H1 (cell line): ENCODE data around the gene FAM228A. TPM values are rescaled to one million over a fixed set of nuclear protein-coding genes. Genes with fewer than 3 reads are reported as not detected.

Experiments used
- BCL11A ChIP-seq, 2 experiments: IDR thresholded peaks; one replicate each; pipeline ENCODE4 v1.6.1; 2011; ENCODE audit warnings: low read depth in 2 of 2, low read length in 2 of 2, mild to moderate bottlenecking in 2 of 2
- SP1 ChIP-seq: IDR thresholded peaks from 2 replicates; pipeline ENCODE4 v1.6.1; 2011; ENCODE audit warnings: low read depth, low read length
- TAF7 ChIP-seq: optimal IDR thresholded peaks from 2 replicates; pipeline ENCODE3; 2011; ENCODE audit warnings: low read depth, mild to moderate bottlenecking, inconsistent platforms, low read length, moderate library complexity, borderline replicate concordance
- polyA plus RNA-seq, 7 experiments: library from polyadenylated mRNA; depleted of rRNA in 3 of 7; stranded (reverse) in 5 of 7; unstranded in 2 of 7; fragments of >200 nt in 5 of 7; fragments of 200-250 nt in 2 of 7; gene quantifications; 1 replicate in 5 of 7; 2 replicates in 1 of 7; 4 replicates in 1 of 7; pipeline versions ENCODE4 v1.2.1 to v1.2.3, GENCODE V29; 2011 to 2013; ENCODE audit warnings: missing spikeins in 2 of 7, mixed read lengths in 2 of 7
- total RNA-seq: library from RNA; stranded (reverse); fragmentation: NEBNext Ultra II Directional; extraction: Animal tissue kit (Norgen Biotek cat#: 25700); gene quantifications from 2 replicates; pipeline ENCODE4 v1.2.1, GENCODE V29; 2021
- TF ChIP-seq, protein P1 (sequence below), 3 experiments: IDR thresholded peaks; 1 replicate in 2 of 3; 2 replicates in 1 of 3; pipeline versions ENCODE4 v1.5.1 to v1.6.1; 2011; ENCODE audit warnings: low read length in 3 of 3, mild to moderate bottlenecking in 3 of 3, inconsistent platforms in 2 of 3, low read depth in 1 of 3, moderate library complexity in 1 of 3; ENCODE audit not compliant: insufficient read depth in 1 of 3; ENCODE audit errors: control extremely low read depth in 1 of 3
- TF ChIP-seq, protein P2 (sequence below): IDR thresholded peaks from 2 replicates; pipeline ENCODE4 v1.6.1; 2012; ENCODE audit warnings: inconsistent platforms

FAM228A gene
- total and polyA plus RNA-seq, 2 of the 8 experiments (the other 6 are each of a cell fraction or from before 2014, with no cell fraction given) = not detected

DNA sequence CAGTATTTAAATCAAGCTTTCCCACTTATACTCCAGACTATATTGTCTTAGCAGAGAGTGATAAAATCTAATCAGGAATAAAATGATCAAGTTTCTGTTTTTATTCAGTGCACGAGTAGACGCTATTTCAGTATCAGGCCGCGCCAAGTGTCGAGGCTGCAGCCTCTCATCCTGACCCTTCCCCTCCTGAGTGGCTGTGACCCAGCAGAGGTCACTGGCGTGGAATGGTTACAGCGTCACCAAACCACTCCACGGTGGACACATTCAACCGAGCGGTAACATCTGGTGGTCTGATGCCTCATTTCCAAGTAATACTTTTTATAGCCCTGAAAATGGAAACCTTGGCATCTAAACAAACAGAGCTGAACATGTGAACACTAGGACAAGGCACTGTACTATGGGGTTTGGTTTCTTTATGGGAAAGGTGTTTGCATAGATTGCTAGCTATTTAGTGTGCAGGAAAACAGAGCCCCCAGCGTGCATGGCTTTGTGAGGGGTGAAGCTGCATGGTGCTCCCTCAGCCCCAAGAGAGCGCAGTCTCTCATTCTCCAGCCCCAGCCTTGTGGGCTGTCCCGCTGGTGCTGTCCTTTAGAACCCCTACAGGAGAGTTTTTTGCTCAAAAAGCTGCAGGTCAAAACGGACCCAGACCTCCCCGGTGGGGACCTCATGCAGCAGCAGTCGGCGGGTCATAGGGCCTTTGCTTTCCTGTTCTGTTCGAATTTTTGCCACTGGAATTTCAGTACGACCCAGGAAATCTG lies 28.4 kb downstream of the FAM228A start (continued):
- TF ChIP-seq, protein P1, sequence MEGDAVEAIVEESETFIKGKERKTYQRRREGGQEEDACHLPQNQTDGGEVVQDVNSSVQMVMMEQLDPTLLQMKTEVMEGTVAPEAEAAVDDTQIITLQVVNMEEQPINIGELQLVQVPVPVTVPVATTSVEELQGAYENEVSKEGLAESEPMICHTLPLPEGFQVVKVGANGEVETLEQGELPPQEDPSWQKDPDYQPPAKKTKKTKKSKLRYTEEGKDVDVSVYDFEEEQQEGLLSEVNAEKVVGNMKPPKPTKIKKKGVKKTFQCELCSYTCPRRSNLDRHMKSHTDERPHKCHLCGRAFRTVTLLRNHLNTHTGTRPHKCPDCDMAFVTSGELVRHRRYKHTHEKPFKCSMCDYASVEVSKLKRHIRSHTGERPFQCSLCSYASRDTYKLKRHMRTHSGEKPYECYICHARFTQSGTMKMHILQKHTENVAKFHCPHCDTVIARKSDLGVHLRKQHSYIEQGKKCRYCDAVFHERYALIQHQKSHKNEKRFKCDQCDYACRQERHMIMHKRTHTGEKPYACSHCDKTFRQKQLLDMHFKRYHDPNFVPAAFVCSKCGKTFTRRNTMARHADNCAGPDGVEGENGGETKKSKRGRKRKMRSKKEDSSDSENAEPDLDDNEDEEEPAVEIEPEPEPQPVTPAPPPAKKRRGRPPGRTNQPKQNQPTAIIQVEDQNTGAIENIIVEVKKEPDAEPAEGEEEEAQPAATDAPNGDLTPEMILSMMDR (IDR thresholded peaks at IDR 0.05; ENCODE audit: control extremely low read depth in 1 of 3, insufficient read depth in 1 of 3, low read depth in 1 of 3, low read length in 3 of 3) = peak in 2 of 3 experiments; percentile 27 to 39; a peak in 3 of 4 replicates
- TF ChIP-seq TAF7 = no peak
- TF ChIP-seq, protein P2, sequence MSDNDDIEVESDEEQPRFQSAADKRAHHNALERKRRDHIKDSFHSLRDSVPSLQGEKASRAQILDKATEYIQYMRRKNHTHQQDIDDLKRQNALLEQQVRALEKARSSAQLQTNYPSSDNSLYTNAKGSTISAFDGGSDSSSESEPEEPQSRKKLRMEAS = no peak
- no peak for TF ChIP-seq SP1
- no peak for TF ChIP-seq BCL11A (IDR thresholded peaks at IDR 0.05; ENCODE audit: low read depth in 2 of 2, low read length in 2 of 2)
